ENCODE results near the gene MBOAT1. TPM values are rescaled to one million over a fixed set of nuclear protein-coding genes. Genes with fewer than 3 reads are reported as not detected.

MBOAT1 gene
- polyA plus RNA-seq, 3 donors = 6.8 to 59.1 (median 8.1) TPM

- Histone ChIP-seq H3K4me1 (ENCODE audit: control insufficient read depth in 1 of 2, insufficient read depth in 2 of 2, low read length in 2 of 2) (peaks cover 7% of the 10 kb centered on the region in 2 donors), H3K9ac (ENCODE audit: insufficient read depth, low read length, poor library complexity, severe bottlenecking) (no peak overlapping the region), H3K4me3 (replicated peaks in 1 of 3; ENCODE audit: low read depth in 2 of 3, low read length in 3 of 3) (no peak overlapping the region), H3K27me3 (ENCODE audit: control insufficient read depth in 2 of 2, insufficient read depth in 2 of 2, low read length in 2 of 2) (no peaks in the 10 kb centered on the region), H4K20me1 (ENCODE audit: insufficient read depth, low read length) (peaks cover 3% of the 10 kb centered on the region), H3K27ac (ENCODE audit: low read depth in 1 of 2, low read length in 2 of 2) (no peak overlapping the region), H3K4me2 (replicated peaks; ENCODE audit: extremely low read depth, low read length, poor library complexity, severe bottlenecking) (no peak overlapping the region), H3K79me2 (ENCODE audit: insufficient read depth, low read length) (no peaks in the 10 kb centered on the region), H3K36me3 (replicated peaks in 1 of 2; ENCODE audit: control insufficient read depth in 1 of 2, insufficient read depth in 2 of 2, low read length in 2 of 2) (peaks cover 46 to 88% of the 10 kb centered on the region in 2 donors), H2AFZ (ENCODE audit: insufficient read depth, low read depth, low read length, poor library complexity, severe bottlenecking) (no peak overlapping the region), H3K9me3 (replicated peaks in 1 of 2; ENCODE audit: control insufficient read depth in 1 of 2, insufficient read depth in 1 of 2, low read length in 2 of 2) (no peaks in the 10 kb centered on the region)
- peaks cover 0 to 2% (median 0%) of the 10 kb centered on the region in 3 donors for H3K27me3 Mint-ChIP-seq (ENCODE audit: low read depth in 3 of 3)
- H3K9me3 Mint-ChIP-seq = peaks cover 0 to 8% (median 3%) of the 10 kb centered on the region in 7 donors
- TF ChIP-seq CTCF (IDR thresholded peaks at IDR 0.05) = no peak
- no peak overlapping the region for H3K4me3 Mint-ChIP-seq
- WGBS (ENCODE audit: insufficient coverage) = 100% methylated on average over 1 of the region's 2 CpGs
- intact Hi-C loops (cut with micrococcal nuclease) = no loop called here
- no peak for DNase-seq
- peak overlapping the region in 2 of 7 donors; percentile 2 to 19 for H3K27ac Mint-ChIP-seq
- peaks cover 7% of the 10 kb centered on the region for H3K4me1 Mint-ChIP-seq
- peaks cover 58 to 66% of the 10 kb centered on the region in 2 donors for H3K36me3 Mint-ChIP-seq
Measured at GRCh38 chr6:20146291-20146690, 66.0 kb downstream of the MBOAT1 start.

GRCh38 chr6:20142866-20143265, 69.4 kb downstream of the MBOAT1 start:
- no peaks in the 10 kb centered on the region for H3K27me3 ChIP-seq (ENCODE audit: control insufficient read depth in 2 of 2, insufficient read depth in 2 of 2, low read length in 2 of 2)
- H3K27ac ChIP-seq (ENCODE audit: low read depth in 1 of 2, low read length in 2 of 2) = no peak overlapping the region
- peaks cover 0 to 2% (median 2%) of the 10 kb centered on the region in 3 donors for H3K27me3 Mint-ChIP-seq (ENCODE audit: low read depth in 3 of 3)
- no peak overlapping the region for H3K4me2 ChIP-seq (replicated peaks; ENCODE audit: extremely low read depth, low read length, poor library complexity, severe bottlenecking)
- H3K9me3 Mint-ChIP-seq = peaks cover 0 to 6% (median 3%) of the 10 kb centered on the region in 7 donors
- peaks cover 0 to 2% of the 10 kb centered on the region in 2 donors for H3K4me1 ChIP-seq (ENCODE audit: control insufficient read depth in 1 of 2, insufficient read depth in 2 of 2, low read length in 2 of 2)
- H3K4me3 ChIP-seq (replicated peaks in 1 of 3; ENCODE audit: low read depth in 2 of 3, low read length in 3 of 3) = no peak overlapping the region
- H3K27ac Mint-ChIP-seq = peak overlapping the region in 2 of 7 donors; percentile 28 to 52
- no peak for DNase-seq
- no peak for TF ChIP-seq CTCF (IDR thresholded peaks at IDR 0.05)
- H3K4me3 Mint-ChIP-seq = no peak overlapping the region
- 98% methylated on average over 4 of the region's 4 CpGs for WGBS (ENCODE audit: insufficient coverage)
- H3K79me2 ChIP-seq (ENCODE audit: insufficient read depth, low read length) = no peaks in the 10 kb centered on the region
- H2AFZ ChIP-seq (ENCODE audit: insufficient read depth, low read depth, low read length, poor library complexity, severe bottlenecking) = no peak overlapping the region
- peaks cover 66 to 70% of the 10 kb centered on the region in 2 donors for H3K36me3 Mint-ChIP-seq
- intact Hi-C loops (cut with micrococcal nuclease) = no loop called here
- peaks cover 51 to 93% of the 10 kb centered on the region in 2 donors for H3K36me3 ChIP-seq (replicated peaks in 1 of 2; ENCODE audit: control insufficient read depth in 1 of 2, insufficient read depth in 2 of 2, low read length in 2 of 2)
- H3K9ac ChIP-seq (ENCODE audit: insufficient read depth, low read length, poor library complexity, severe bottlenecking) = no peak overlapping the region
- no peaks in the 10 kb centered on the region for H3K9me3 ChIP-seq (replicated peaks in 1 of 2; ENCODE audit: control insufficient read depth in 1 of 2, insufficient read depth in 1 of 2, low read length in 2 of 2)
- H3K4me1 Mint-ChIP-seq = no peaks in the 10 kb centered on the region
- peaks cover 11% of the 10 kb centered on the region for H4K20me1 ChIP-seq (ENCODE audit: insufficient read depth, low read length)
